BE2C (cell line): ENCODE results near the gene NOTCH3.

Experiments
- DNase-seq: peaks from one replicate; pipeline ENCODE4 v3.0.0-alpha.2; 2020
- H3K27me3 ChIP-seq: fragments of 250-450 bp; sonication (Bioruptor Pico); 2 replicates; pipeline ENCODE4 v1.5.1; 2020; ENCODE audit warnings: mild to moderate bottlenecking
- H3K36me3 ChIP-seq: fragments of 250-450 bp; sonication (Bioruptor Pico); 2 replicates; pipeline ENCODE4 v1.5.1; 2020; ENCODE audit warnings: mild to moderate bottlenecking
- H3K4me1 ChIP-seq: fragments of 250-450 bp; sonication (Bioruptor Pico); 2 replicates; pipeline ENCODE4 v1.5.1; 2020
- H3K4me3 ChIP-seq: 2 replicates; pipeline ENCODE4 v1.5.1; 2011; ENCODE audit warnings: low read depth, low read length
- H3K9me3 ChIP-seq: fragments of 250-450 bp; sonication (Bioruptor Pico); 2 replicates; pipeline ENCODE4 v1.5.1; 2020
- TF ChIP-seq, protein P1 (sequence below): IDR thresholded peaks from 2 replicates; pipeline ENCODE4 v1.5.1; 2012; ENCODE audit warnings: mild to moderate bottlenecking, low read depth, low read length

NOTCH3 gene

GRCh38 chr19:15238639-15239155, 37.9 kb upstream of the NOTCH3 start:
- Histone ChIP-seq H3K9me3 (no peaks in the 10 kb centered on the region), H3K4me1 (no peaks in the 10 kb centered on the region), H3K27me3 (no peaks in the 10 kb centered on the region), H3K36me3 (peaks cover 59% of the 10 kb centered on the region), H3K4me3 (no peak overlapping the region)
- no peak for DNase-seq
- TF ChIP-seq, protein P1, sequence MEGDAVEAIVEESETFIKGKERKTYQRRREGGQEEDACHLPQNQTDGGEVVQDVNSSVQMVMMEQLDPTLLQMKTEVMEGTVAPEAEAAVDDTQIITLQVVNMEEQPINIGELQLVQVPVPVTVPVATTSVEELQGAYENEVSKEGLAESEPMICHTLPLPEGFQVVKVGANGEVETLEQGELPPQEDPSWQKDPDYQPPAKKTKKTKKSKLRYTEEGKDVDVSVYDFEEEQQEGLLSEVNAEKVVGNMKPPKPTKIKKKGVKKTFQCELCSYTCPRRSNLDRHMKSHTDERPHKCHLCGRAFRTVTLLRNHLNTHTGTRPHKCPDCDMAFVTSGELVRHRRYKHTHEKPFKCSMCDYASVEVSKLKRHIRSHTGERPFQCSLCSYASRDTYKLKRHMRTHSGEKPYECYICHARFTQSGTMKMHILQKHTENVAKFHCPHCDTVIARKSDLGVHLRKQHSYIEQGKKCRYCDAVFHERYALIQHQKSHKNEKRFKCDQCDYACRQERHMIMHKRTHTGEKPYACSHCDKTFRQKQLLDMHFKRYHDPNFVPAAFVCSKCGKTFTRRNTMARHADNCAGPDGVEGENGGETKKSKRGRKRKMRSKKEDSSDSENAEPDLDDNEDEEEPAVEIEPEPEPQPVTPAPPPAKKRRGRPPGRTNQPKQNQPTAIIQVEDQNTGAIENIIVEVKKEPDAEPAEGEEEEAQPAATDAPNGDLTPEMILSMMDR = 0 out of 2 replicates have a peak, but pooled peaks have one; percentile 6

DNA sequence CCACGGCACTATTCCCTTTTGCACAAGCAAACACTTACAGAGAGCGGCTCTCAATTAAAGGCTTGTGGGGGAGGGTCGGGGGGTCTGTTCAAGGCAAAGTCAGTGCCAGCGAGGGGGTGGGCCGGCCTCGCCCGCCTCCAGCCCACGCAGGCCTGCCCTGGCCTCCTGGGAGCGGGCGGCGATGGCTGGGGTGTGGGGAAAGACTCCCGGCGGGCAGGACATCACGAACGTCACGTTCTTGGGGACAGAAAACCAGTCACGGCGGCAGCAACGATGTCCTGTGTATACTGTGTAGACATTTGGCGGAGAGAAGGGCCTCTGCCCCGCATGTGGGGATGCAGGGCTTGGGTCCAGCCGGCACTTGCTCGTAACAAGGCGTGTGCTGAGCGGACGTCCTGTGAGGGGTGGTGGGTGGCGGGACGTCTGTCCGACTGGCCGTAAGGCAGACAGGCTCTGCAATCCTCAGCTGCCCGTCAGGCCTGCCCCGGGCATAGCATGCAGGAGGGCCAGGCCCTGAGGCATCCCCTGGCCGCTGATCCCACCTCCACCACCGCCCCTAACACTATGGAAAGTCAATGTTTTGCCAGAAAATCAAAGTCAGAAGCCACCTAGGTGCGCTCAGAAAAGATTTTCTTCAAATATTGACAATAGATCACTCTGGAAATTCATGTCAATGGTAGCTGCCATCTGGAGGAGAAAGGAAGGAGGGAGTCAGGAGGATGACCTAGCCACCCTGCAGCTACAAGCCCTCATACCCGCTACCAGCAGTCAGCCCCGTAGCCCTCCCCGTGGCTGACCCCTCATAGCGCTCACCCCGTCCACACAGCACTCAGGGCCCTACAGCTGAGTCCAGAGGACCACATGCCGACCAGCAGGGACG, 37.2 kb upstream of the NOTCH3 start:
- no peak for DNase-seq
- no peaks in the 10 kb centered on the region for H3K9me3 ChIP-seq
- peaks cover 54% of the 10 kb centered on the region for H3K36me3 ChIP-seq
- TF ChIP-seq, protein P1 = no peak
- no peaks in the 10 kb centered on the region for H3K27me3 ChIP-seq
- H3K4me1 ChIP-seq = no peaks in the 10 kb centered on the region
- H3K4me3 ChIP-seq = no peak overlapping the region

- Histone ChIP-seq H3K9me3 (no peaks in the 10 kb centered on the region; the same call in 1 of the 2 replicates), H3K4me3 (no peak overlapping the region), H3K27me3 (no peaks in the 10 kb centered on the region), H3K36me3 (peaks cover 46% of the 10 kb centered on the region), H3K4me1 (no peaks in the 10 kb centered on the region)
- no peak for DNase-seq
- TF ChIP-seq, protein P1 = no peak
These were observed 36.1 kb upstream of the NOTCH3 start for GRCh38 chr19:15236886-15237285.

DNA sequence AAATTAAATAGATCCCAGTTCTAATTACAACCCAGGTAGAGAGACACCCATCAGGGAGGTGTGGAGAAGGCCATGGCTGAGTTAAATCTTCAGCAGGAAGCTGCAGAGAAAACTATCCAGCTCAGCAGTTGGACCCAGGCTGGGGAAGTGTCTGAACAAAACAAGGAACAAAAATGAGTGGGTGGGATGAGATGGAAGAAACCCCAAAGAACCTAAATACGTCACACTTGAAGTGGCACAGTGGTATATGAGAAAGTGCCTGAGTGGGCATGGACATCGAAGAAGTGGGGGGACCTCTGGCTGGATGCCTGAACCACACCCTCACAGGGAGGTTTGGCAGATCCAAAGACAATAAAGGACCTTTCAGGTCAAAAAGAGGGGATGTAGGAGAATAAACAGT, 35.0 kb upstream of the NOTCH3 start:
- peaks cover 37% of the 10 kb centered on the region for H3K36me3 ChIP-seq
- TF ChIP-seq, protein P1 = no peak
- H3K9me3 ChIP-seq = no peaks in the 10 kb centered on the region; the same call in 1 of the 2 replicates
- H3K27me3 ChIP-seq = no peaks in the 10 kb centered on the region
- no peaks in the 10 kb centered on the region for H3K4me1 ChIP-seq
- H3K4me3 ChIP-seq = no peak overlapping the region
- no peak for DNase-seq

GRCh38 chr19:15234431-15235130, 33.8 kb upstream of the NOTCH3 start:
- no peaks in the 10 kb centered on the region for H3K27me3 ChIP-seq
- peaks cover 25% of the 10 kb centered on the region for H3K36me3 ChIP-seq
- H3K9me3 ChIP-seq = no peaks in the 10 kb centered on the region; the same call in 1 of the 2 replicates
- no peak for DNase-seq
- no peaks in the 10 kb centered on the region for H3K4me1 ChIP-seq
- TF ChIP-seq, protein P1 = no peak
- no peak overlapping the region for H3K4me3 ChIP-seq
